ENCODE data around the gene IL17D.

- TF ChIP-seq POLR2AphosphoS5 (IDR thresholded peaks at IDR 0.05; ENCODE audit: low read depth, low read length) (no peak), TAF1 (IDR thresholded peaks at IDR 0.05; ENCODE audit: borderline replicate concordance, low read depth, low read length) (no peak), POLR2A (IDR thresholded peaks at IDR 0.05; ENCODE audit: low read depth, low read length) (no peak)
These were observed 10.7 kb downstream of the IL17D start for GRCh38 chr13:20714161-20714560.

All from GM12892 (cell line).